GM12878 (cell line): ENCODE results near the gene LTBP3. TPM values are rescaled to one million over a fixed set of nuclear protein-coding genes. Genes with fewer than 3 reads are reported as not detected.
A peak's percentile ranks its signal among the peaks of the same experiment; 100 is the strongest.

Experiments
- ATAC-seq: fragments of 200-7000 bp; cut with Tn5 transposase; 3 replicates; pipeline ENCODE4 v1.9.1; 2020; ENCODE audit warnings: mild to moderate bottlenecking, moderate library complexity
- BruUV-seq: library from RNA; stranded (reverse); fragments of 400-500 nt; replicated peaks from 2 replicates; lab custom pipeline; 2021; lab: Mats Ljungman, UMichigan
- CTCF ChIA-PET: fragments of 300-600 bp; sonication (Branson Sonifier 250); formaldehyde crosslinking; extraction: SDS; loops from one replicate; lab custom pipeline; 2021; ENCODE audit warnings: inconsistent platforms; lab: Yijun Ruan, JAX
- POLR2A ChIA-PET: fragments of 350-600 bp; formaldehyde crosslinking; extraction: SDS; loops from one replicate; lab custom pipeline; 2021; ENCODE audit warnings: inconsistent platforms; lab: Charles Lee
- RAD21 ChIA-PET: fragments of 300-600 bp; sonication (Branson Sonifier 250); formaldehyde crosslinking; loops from one replicate; lab custom pipeline; 2023; ENCODE audit warnings: antibody characterized with exemption; ENCODE audit not compliant: unreplicated experiment; lab: Charles Lee
- SMC1A ChIA-PET: fragments of 300-600 bp; sonication (Branson Sonifier 250); formaldehyde crosslinking; loops from one replicate; lab custom pipeline; 2023; ENCODE audit not compliant: unreplicated experiment, uncharacterized antibody; lab: Charles Lee
- DNase-seq: peaks from one replicate; pipeline ENCODE4 v3.0.0-alpha.2; 2011; ENCODE audit warnings: low read depth, low spot score
- FAIRE-seq: peaks from 3 replicates; lab custom pipeline; 2011; peaks lifted over from hg19 to GRCh38; lab: Jason Lieb, UNC
- H2AFZ ChIP-seq: 2 replicates; pipeline ENCODE4 v1.6.0; 2011; ENCODE audit warnings: low read depth, low read length, control low read depth; ENCODE audit not compliant: control insufficient read depth
- H3K27ac ChIP-seq: 2 replicates; pipeline ENCODE4 v1.5.1; 2011; ENCODE audit warnings: control low read depth; ENCODE audit not compliant: control insufficient read depth, insufficient read depth
- H3K27me3 ChIP-seq, 2 experiments: replicated peaks in 1 of 2; 2 replicates each; pipeline versions ENCODE4 v1.6.0 to v1.6.1; 2011; ENCODE audit warnings: low read length in 1 of 2; ENCODE audit not compliant: control insufficient read depth in 2 of 2, insufficient read depth in 2 of 2
- H3K36me3 ChIP-seq, 2 experiments: 2 replicates each; pipeline ENCODE4 v1.5.1; 2011; ENCODE audit warnings: low read length in 1 of 2; ENCODE audit not compliant: control insufficient read depth in 2 of 2, insufficient read depth in 2 of 2
- H3K4me1 ChIP-seq: 2 replicates; pipeline ENCODE4 v1.6.1; 2011; ENCODE audit warnings: mild to moderate bottlenecking, low read length, moderate library complexity, mixed read lengths; ENCODE audit not compliant: control insufficient read depth, insufficient read depth
- H3K4me2 ChIP-seq: 2 replicates; pipeline ENCODE4 v1.6.0; 2011; ENCODE audit warnings: control low read depth; ENCODE audit not compliant: control insufficient read depth, insufficient read depth
- H3K4me3 ChIP-seq: fragments of 200-600 bp; sonication (generic); 2 replicates; pipeline ENCODE4 v1.5.1; 2016
- H3K79me2 ChIP-seq: 2 replicates; pipeline ENCODE4 v1.6.0; 2011; ENCODE audit warnings: low read length; ENCODE audit not compliant: control insufficient read depth, insufficient read depth
- H3K9ac ChIP-seq: 2 replicates; pipeline ENCODE4 v1.8.0; 2011; ENCODE audit warnings: low read length, control low read depth, mixed read lengths; ENCODE audit not compliant: control insufficient read depth, insufficient read depth
- H3K9me3 ChIP-seq: replicated peaks from 3 replicates; pipeline ENCODE4 v1.5.1; 2011; ENCODE audit warnings: mild to moderate bottlenecking, low read length; ENCODE audit not compliant: control insufficient read depth, insufficient read depth
- H4K20me1 ChIP-seq: 2 replicates; pipeline ENCODE4 v1.6.0; 2011; ENCODE audit not compliant: control insufficient read depth, insufficient read depth
- CHD1 ChIP-seq: IDR thresholded peaks from 2 replicates; pipeline ENCODE4 v1.6.1; 2012; ENCODE audit warnings: low read depth, low read length, improper control_type of control experiment
- CTCF ChIP-seq, 3 experiments: IDR thresholded peaks in 2 of 3; conservative IDR thresholded peaks in 1 of 3; 2 replicates each; pipeline ENCODE4 v1.5.1; 2011; ENCODE audit warnings: low read depth in 3 of 3, low read length in 3 of 3, mild to moderate bottlenecking in 3 of 3, control low read depth in 2 of 3, moderate library complexity in 2 of 3, inconsistent platforms in 1 of 3, mixed read lengths in 1 of 3; ENCODE audit not compliant: control insufficient read depth in 2 of 3, insufficient read depth in 1 of 3; ENCODE audit errors: extremely low read depth in 1 of 3
- EZH2 ChIP-seq: IDR thresholded peaks from 2 replicates; pipeline ENCODE4 v1.6.1; 2012; ENCODE audit warnings: low read depth, mild to moderate bottlenecking, control low read depth, inconsistent platforms, low read length, borderline replicate concordance; ENCODE audit not compliant: control insufficient read depth
- KAT2A ChIP-seq: conservative IDR thresholded peaks from 2 replicates; pipeline ENCODE4 v1.6.1; 2011; ENCODE audit warnings: low read depth, low read length; ENCODE audit not compliant: control insufficient read depth
- NFYB ChIP-seq: IDR thresholded peaks from 2 replicates; pipeline ENCODE4 v1.6.1; 2011; ENCODE audit warnings: low read depth, mild to moderate bottlenecking, low read length, improper control_type of control experiment, moderate library complexity; ENCODE audit not compliant: insufficient read depth
- PML ChIP-seq: IDR thresholded peaks from 2 replicates; pipeline ENCODE4 v1.6.1; 2012; ENCODE audit warnings: low read length, inconsistent platforms
- SIX5 ChIP-seq: IDR thresholded peaks from 2 replicates; pipeline ENCODE4 v1.6.1; 2011; ENCODE audit warnings: mild to moderate bottlenecking, low read depth, low read length, moderate library complexity; ENCODE audit not compliant: severe bottlenecking
- TBL1XR1 ChIP-seq: IDR thresholded peaks from 2 replicates; pipeline ENCODE4 v1.6.1; 2012; ENCODE audit warnings: low read depth, low read length, improper control_type of control experiment
- ZNF384 ChIP-seq: IDR thresholded peaks from 2 replicates; pipeline ENCODE4 v1.6.1; 2012; ENCODE audit warnings: low read depth, mild to moderate bottlenecking, low read length, improper control_type of control experiment, borderline replicate concordance
- WGBS: methylation state at CpG from one replicate; pipeline ENCODE4 v1.1.6; 2016; ENCODE audit warnings: low lambda C conversion rate; ENCODE audit not compliant: insufficient replicate concordance, insufficient coverage; ENCODE audit errors: missing lambda C conversion rate; 5-methylcytosine and 5-hydroxymethylcytosine counted together
- in situ Hi-C: fragments of 300-500 bp; cut with MboI; formaldehyde crosslinking; loops from 9 replicates; pipeline ENCODE4 v1.14.3; 2018; ENCODE audit warnings: mixed read lengths
- intact Hi-C: fragments of 100-400 bp; cut with micrococcal nuclease; formaldehyde crosslinking; loops from one replicate; pipeline ENCODE4 v1.14.2; 2022; ENCODE audit not compliant: unreplicated experiment
- polyA plus RNA-seq, 11 experiments: library from polyadenylated mRNA; depleted of rRNA in 4 of 11; unstranded in 6 of 11; stranded (reverse) in 5 of 11; fragments of >200 nt; fragmentation: Nextera tagmentation in 4 of 11; fragmentation: Illumina TruSeq in 1 of 11; extraction: Ambion mirVana in 4 of 11; extraction: Trizol in 1 of 11; gene quantifications; 1 replicate in 1 of 11; 2 replicates in 10 of 11; pipeline versions ENCODE4 v1.2.1 to v1.2.3, GENCODE V29; 2011 to 2016; ENCODE audit warnings: inconsistent platforms in 2 of 11, missing spikeins in 2 of 11, low read depth in 1 of 11
- total RNA-seq, 4 experiments: library from RNA; depleted of rRNA in 3 of 4; stranded (reverse); fragments of >200 nt in 3 of 4; fragmentation: Illumina TruSeq in 1 of 4; extraction: Trizol in 1 of 4; gene quantifications; 2 replicates each; pipeline versions ENCODE4 v1.2.1 to v1.2.3, GENCODE V29; 2013 to 2021

LTBP3 gene
- total and polyA plus RNA-seq, 10 of the 15 experiments (the other 5 are each of a cell fraction or from before 2014, with no cell fraction given): 2.2 to 12.2 (median 6.2) TPM; not detected in 2

GRCh38 chr11:65547446-65548125 lies 10.6 kb downstream of the LTBP3 start:
- H2AFZ ChIP-seq: no peak overlapping the region

More at GRCh38 chr11:65547446-65548125, 10.6 kb downstream of the LTBP3 start:
- peaks cover 24% of the 10 kb centered on the region for H3K4me1 ChIP-seq
- intact Hi-C loops: no loop called here
- H3K4me2 ChIP-seq: peak overlapping the region; percentile 30; the same call in 1 of the 2 replicates
- H3K36me3 ChIP-seq: no peaks in the 10 kb centered on the region
- RAD21 ChIA-PET: interaction anchor here (0.6 to 1.1 kb wide), 2 partner anchors 15 to 19 kb away, joined by 3 read pairs; no protein-coding TSS in a partner anchor
- no peaks in the 10 kb centered on the region for H4K20me1 ChIP-seq
- ATAC-seq: no peak
- DNase-seq: no peak
- H3K9me3 ChIP-seq: no peaks in the 10 kb centered on the region
- TF ChIP-seq ZNF384: no peak
- no peak for TF ChIP-seq SIX5
- TF ChIP-seq KAT2A: no peak
- TF ChIP-seq PML: no peak
- 0 out of 6 replicates have a peak, but pooled peaks of 1 of the 3 experiments have one; percentile 12 for TF ChIP-seq CTCF (IDR thresholded peaks at IDR 0.05 in 2 of 3, conservative IDR thresholded peaks at IDR 0.05 in 1 of 3; ENCODE audit: control insufficient read depth in 2 of 3, extremely low read depth in 1 of 3, insufficient read depth in 1 of 3, low read depth in 3 of 3, low read length in 3 of 3)
- no peak for TF ChIP-seq EZH2
- TF ChIP-seq CHD1: no peak
- no peak for TF ChIP-seq NFYB
- TF ChIP-seq TBL1XR1: no peak
- TF ChIP-seq, all 136 proteins: peak for 1
- no peaks in the 10 kb centered on the region for H3K27me3 ChIP-seq
- H3K79me2 ChIP-seq: no peaks in the 10 kb centered on the region
- POLR2A ChIA-PET: interaction anchor here (0.7 kb wide), 1 partner anchor 40 kb away, joined by 3 read pairs; no protein-coding TSS in a partner anchor
- no peak for FAIRE-seq
- peak overlapping the region; percentile 63; the same call in 1 of the 2 replicates for H3K4me3 ChIP-seq
- SMC1A ChIA-PET: no interaction called here
- in situ Hi-C loops: no loop called here
- BruUV-seq: no TSS peak
- WGBS: 87% methylated on average over 40 of the region's 52 CpGs
- H3K9ac ChIP-seq: no peak overlapping the region
- CTCF ChIA-PET: interaction anchor here (0.7 to 0.8 kb wide), 2 partner anchors 41 to 534 kb away, joined by 4 to 5 read pairs; no protein-coding TSS in a partner anchor
- no peak overlapping the region for H3K27ac ChIP-seq
